ENCODE measurements around the gene TBX1. TPM values are rescaled to one million over a fixed set of nuclear protein-coding genes. Genes with fewer than 3 reads are reported as not detected.

TBX1 gene
- total RNA-seq, 4 donors from 2014 or later, result 1.4 to 2.5 (median 1.8) TPM

- Histone ChIP-seq H3K36me3 (no peaks in the 10 kb centered on the region), H3K27me3 (peaks cover 6 to 95% (median 63%) of the 10 kb centered on the region in 4 donors), H3K4me3 (peak overlapping the region in 1 of 4 donors; percentile 22), H3K27ac (replicated peaks in 1 of 4) (no peak overlapping the region), H3K9me3 (no peaks in the 10 kb centered on the region), H3K4me1 (peaks cover 6 to 54% (median 50%) of the 10 kb centered on the region in 4 donors)
- TF ChIP-seq POLR2A (IDR thresholded peaks at IDR 0.05; ENCODE audit: low read depth), result peak; percentile 59
- no peak for TF ChIP-seq EP300 (IDR thresholded peaks at IDR 0.05)
- no peak for TF ChIP-seq CTCF (IDR thresholded peaks at IDR 0.05)
- intact Hi-C loops (cut with DNase I), result no loop called here
- no peak for DNase-seq (ENCODE audit: extremely low spot score)
- 89% methylated on average over 7 of the region's 43 CpGs for WGBS
Observed at GRCh38 chr22:19757985-19758895, 2.3 kb upstream of the TBX1 start.

GRCh38 chr22:19758896-19759426, 1.6 kb upstream of the TBX1 start:
- TF ChIP-seq CTCF (IDR thresholded peaks at IDR 0.05) (no peak), POLR2A (IDR thresholded peaks at IDR 0.05; ENCODE audit: low read depth) (no peak), EP300 (IDR thresholded peaks at IDR 0.05) (no peak), POLR2AphosphoS5 (IDR thresholded peaks at IDR 0.05) (no peak)
- Histone ChIP-seq H3K27me3 (peaks cover 6 to 95% (median 62%) of the 10 kb centered on the region in 4 donors), H3K36me3 (no peaks in the 10 kb centered on the region), H3K9me3 (no peaks in the 10 kb centered on the region), H3K4me3 (peak overlapping the region in 2 of 4 donors; percentile 4 to 22), H3K27ac (replicated peaks in 1 of 4) (no peak overlapping the region), H3K4me1 (peaks cover 6 to 54% (median 50%) of the 10 kb centered on the region in 4 donors)
- no CpG with 5 or more reads among the region's 21 CpGs for WGBS
- no peak for DNase-seq (ENCODE audit: extremely low spot score)
- intact Hi-C loops (cut with DNase I), result no loop called here

DNA sequence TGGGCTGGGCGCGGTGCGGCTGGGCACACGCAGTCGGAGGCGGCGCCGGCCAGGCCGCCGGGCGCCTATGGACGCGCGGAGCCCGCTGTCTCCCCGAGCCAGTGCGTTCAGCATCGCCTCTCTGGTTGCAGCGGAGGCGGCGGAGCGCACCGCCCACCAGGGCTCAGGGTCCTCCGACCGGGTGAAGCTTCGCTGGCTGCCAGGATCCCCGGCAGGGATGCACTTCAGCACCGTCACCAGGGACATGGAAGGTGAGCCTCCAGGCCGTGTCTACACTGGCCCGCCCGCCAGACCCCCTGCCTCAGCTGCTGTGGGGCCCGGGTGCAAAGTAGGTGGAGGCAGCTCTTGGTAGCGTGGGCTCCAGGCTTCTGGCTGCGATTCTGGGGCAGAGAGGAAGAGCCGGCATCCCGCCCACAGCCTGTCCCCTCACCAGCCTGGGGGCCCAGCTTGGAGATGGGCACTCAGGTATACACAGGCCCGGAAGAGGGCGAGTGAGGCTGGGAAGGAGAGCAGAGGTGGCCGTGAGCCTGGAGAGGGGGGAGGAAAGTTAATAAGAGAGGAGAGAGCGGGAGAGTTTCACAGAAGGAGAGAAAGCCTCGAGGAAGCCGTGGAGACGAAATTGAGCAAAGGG, 1.0 kb upstream of the TBX1 start:
- intact Hi-C loops (cut with DNase I), result loop anchor here (10.0 kb wide), 1 partner anchor 85 kb away; no protein-coding TSS in a partner anchor
- Histone ChIP-seq H3K9me3 (no peaks in the 10 kb centered on the region), H3K36me3 (no peaks in the 10 kb centered on the region), H3K4me3 (peak overlapping the region; percentile 4 to 22 (median 9)), H3K27ac (replicated peaks in 1 of 4) (no peak overlapping the region), H3K27me3 (peaks cover 6 to 95% (median 63%) of the 10 kb centered on the region in 4 donors), H3K4me1 (peaks cover 6 to 54% (median 50%) of the 10 kb centered on the region in 4 donors)
- TF ChIP-seq EP300 (IDR thresholded peaks at IDR 0.05), result no peak
- TF ChIP-seq POLR2AphosphoS5 (IDR thresholded peaks at IDR 0.05), result no peak
- no peak for TF ChIP-seq POLR2A (IDR thresholded peaks at IDR 0.05; ENCODE audit: low read depth)
- no peak for TF ChIP-seq CTCF (IDR thresholded peaks at IDR 0.05)
- 14% methylated on average over 9 of the region's 43 CpGs for WGBS
- no peak for DNase-seq (ENCODE audit: extremely low spot score)

DNA sequence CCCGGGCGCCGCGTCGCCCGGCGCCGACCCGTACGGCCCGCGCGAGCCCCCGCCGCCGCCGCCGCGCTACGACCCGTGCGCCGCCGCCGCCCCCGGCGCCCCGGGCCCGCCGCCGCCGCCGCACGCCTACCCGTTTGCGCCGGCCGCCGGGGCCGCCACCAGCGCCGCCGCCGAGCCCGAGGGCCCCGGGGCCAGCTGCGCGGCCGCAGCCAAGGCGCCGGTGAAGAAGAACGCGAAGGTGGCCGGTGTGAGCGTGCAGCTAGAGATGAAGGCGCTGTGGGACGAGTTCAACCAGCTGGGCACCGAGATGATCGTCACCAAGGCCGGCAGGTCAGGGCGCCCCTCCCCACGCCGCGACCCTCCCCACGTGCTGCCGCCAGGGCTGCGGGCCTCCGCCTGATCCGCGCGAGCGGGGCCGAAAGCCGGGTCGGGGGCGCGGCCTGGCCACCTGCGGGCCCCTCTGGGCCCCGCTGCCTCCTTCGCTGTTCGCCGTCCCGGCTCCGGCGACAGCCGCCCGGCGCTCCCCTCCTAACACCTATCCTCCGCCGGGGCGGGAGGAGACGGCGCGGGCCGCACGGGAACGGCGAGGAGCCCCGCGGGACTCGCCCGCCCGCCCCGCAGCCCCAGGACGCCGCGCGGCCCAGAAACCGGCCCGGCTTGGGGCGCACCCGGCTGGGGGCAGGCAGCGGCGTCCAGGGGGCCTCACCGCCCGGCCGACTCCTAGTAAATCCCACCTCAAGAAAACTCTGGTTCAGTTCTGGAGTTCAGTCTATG, 560 bp downstream of the TBX1 start:
- Histone ChIP-seq H3K4me3 (peak overlapping the region; percentile 33 to 47 (median 36)), H3K4me1 (peaks cover 0 to 46% (median 43%) of the 10 kb centered on the region in 4 donors), H3K9me3 (no peaks in the 10 kb centered on the region), H3K36me3 (no peaks in the 10 kb centered on the region), H3K27me3 (peaks cover 0 to 95% (median 59%) of the 10 kb centered on the region in 4 donors), H3K27ac (replicated peaks in 1 of 4) (no peak overlapping the region)
- 13% methylated on average over 19 of the region's 117 CpGs for WGBS
- TF ChIP-seq EP300 (IDR thresholded peaks at IDR 0.05) (no peak), CTCF (IDR thresholded peaks at IDR 0.05) (no peak), POLR2A (IDR thresholded peaks at IDR 0.05; ENCODE audit: low read depth) (no peak), POLR2AphosphoS5 (IDR thresholded peaks at IDR 0.05) (no peak)
- DNase-seq (ENCODE audit: extremely low spot score), result no peak
- intact Hi-C loops (cut with DNase I), result loop anchor here (10.0 kb wide), 1 partner anchor 84 kb away; no protein-coding TSS in a partner anchor
